ENCODE data around the gene PIGX.
"Not testable (repeated sequence)": the region's sequence is repeated elsewhere in the genome, so short reads cannot be mapped to it uniquely, and the experiment has no call there.

PIGX gene

DNA sequence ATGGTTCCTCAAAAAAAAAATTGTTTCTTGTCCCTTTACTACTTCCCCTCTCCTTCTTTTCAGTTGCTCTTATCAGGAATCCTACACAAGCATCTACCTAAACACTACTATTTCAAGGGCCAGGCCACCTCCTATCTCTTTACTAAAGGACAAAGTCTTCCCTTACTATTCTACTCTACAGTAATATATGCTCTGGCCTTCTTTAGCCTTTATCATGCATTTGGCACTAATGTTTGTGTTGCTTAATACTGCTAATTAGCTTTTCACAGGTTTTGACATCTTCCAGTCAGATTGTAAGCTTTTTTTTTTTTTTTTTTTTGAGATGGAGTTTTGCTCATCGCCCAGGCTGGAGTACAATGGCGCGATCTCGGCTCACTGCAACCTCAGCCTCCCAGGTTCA, 5.4 kb upstream of the PIGX start:
- no peak for DNase-seq

DNA sequence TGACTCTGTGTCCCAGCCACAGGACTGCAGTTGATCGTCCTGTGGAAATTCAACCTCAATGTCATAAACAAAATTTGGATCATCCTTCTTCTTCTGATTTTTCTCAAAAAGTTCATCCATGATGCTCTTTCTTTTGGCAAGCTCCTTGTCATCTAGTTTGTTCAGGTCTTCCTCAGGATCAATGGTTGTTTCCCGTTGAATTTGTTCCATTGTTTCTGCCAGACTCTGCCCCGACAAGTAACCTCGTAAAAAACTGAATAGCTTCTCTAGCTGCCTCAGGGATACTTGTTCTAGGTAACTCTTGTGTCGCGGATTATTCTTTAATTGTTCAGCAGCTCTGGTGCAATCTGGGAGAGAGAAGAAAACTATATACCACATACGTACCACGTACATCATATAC, 4.6 kb upstream of the PIGX start:
- no peak for DNase-seq

GRCh38 chr3:196708467-196708866, 3.7 kb upstream of the PIGX start:
- DNase-seq, result no peak

DNA sequence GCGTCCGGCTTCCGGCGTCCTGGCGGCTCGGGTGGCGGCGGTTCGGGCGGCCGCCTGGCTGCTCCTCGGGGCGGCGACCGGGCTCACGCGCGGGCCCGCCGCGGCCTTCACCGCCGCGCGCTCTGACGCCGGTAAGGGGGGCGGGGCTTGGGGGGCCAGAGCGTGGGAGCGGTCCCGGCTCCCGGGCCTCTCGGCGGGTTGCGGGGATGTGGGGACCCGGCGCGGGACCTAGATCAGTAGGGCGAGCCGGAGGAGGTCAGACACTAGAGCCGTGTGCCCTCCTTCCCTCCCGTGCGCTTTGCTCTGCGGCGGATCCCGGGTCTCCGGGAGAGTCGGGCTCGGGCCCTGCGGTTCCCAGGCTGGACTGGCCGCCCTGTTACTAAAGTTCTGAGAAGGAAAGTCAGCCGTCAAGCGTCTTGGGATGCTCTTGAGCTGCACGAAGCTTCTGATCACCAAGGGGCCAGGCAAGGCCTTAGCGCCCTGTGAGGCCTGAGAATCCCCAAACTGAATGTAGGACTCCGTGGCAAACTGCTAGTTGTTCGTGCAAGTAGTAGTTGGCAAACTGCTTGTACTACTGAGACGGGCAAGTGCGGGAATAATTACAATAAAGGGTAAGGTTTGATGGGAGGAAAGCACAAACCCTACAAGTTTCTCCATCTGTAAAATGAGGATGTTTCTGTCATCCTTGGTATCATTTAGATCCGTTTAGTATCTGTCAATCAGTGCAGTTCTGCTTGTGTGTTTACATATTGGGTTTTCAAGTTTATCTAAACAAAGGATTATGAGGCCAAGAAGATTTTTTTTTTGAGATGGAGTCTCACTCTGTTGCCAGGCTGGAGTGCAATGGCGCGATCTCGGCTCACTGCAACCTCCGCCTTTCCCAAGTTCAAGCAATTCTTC, 587 bp downstream of the PIGX start:
- DNase-seq, result peak; percentile 73

GRCh38 chr3:196717162-196717561, 5.0 kb downstream of the PIGX start:
- DNase-seq, result not testable (repeated sequence)

GRCh38 chr3:196721097-196721496, 8.9 kb downstream of the PIGX start:
- DNase-seq, result no peak

DNA sequence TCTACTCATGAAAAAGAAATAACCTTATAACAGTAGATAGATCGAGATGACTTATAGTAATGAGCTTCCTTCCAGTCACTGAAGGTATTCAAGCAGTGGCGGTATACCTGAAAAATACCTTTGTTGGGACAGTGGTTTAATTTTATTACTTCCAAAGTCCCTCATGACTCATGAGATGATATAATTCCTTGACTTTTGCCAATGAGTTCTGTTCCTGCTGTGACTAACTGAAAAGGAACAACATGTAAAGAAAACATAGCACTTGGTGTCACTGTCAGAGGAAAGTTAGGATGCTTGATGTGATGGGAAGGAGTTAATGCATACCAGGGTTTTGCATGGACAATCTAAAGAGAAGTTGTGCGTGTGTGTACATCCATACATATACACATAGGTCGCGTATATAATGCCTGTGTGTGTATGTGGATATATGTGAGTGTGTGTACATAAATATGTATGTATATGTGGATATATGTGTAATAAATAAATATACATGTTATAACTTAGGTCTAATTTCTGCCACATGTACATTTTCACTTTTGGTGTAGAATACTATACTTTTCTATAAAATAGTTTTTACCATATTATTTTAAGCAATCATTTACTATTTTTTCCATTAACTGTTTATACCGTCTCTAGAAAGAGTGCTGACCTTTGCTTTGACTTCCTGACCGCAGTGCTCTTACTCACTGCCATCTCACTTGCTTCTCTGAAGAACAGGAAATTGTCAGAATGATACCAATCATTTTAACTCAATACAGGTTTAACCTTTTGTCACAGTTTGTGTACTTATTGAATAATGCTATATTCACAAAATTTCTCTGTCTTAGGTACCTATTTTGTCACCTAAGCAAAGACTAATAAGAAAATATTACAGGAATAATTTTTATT, 14.9 kb downstream of the PIGX start:
- no peak for DNase-seq

DNA sequence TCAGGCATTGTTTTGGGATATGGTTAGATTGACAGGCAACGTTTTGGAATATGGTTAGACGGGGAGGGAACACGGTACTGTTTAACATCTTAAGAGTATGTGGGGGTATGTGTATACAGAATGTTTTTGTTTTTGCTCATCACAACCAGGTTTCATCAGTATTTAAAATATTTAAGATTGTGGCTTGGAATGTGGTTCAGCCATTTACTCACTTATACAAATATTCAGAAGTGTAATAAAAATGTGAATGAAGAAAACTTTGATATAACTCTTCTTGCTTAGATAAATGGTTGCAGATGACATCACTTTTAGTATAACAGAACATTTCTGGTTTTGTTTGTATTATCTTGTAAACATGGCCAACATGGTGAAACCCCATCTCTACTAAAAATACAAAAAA, 23.6 kb downstream of the PIGX start:
- DNase-seq, result no peak

- no peak for DNase-seq
Measured at GRCh38 chr3:196736670-196737374, 24.6 kb downstream of the PIGX start.

- no peak for DNase-seq
Measured at GRCh38 chr3:196737655-196738054, 25.5 kb downstream of the PIGX start.

DNA sequence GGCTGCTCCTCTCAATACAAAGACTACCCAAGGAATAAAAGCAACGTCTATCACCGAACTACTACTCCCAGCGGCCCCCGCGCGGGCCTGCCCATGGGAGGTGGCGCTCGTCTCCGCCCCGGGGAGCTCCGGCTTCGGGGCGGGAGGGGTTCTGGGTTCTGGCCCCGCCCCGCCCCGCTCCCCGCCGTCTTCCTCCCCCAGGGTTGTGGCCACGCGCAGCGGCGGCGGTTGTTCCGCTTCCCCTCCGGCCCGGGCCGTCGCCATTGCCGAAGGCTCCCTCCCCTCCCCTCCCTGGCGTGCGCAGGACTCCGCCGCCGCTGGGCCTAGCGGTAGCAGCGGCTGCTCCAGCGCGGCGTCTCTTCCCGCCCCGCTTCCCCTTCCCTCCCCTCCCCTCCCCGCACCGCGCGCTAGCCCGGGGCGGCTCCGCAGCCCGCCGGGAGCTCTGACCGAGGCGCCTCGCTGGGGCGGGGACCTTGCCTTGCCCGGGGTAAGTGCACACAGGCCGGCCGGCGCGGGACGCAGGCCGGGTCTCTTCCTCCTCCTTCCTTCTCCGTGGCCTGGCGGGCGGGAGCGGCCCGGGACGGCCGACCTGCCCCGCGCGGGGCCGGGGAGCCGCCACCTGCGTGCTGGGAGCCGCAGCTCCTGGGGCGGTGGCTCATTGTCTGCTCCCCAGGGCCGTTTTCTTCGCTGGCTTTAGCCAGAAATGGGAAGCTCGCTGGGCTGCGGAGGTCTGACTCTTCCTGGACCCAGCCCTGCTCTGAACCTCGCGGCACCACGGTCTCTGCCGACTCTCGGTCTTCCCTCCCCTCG, 27.7 kb downstream of the PIGX start, which contains the start of gene PAK2:
PAK2 (plus strand) TSS at position 187 of the 810 bp plus-strand sequence. CDS start 42,790 bp downstream, outside the sequence.
- DNase-seq, result peak; percentile 92

DNA sequence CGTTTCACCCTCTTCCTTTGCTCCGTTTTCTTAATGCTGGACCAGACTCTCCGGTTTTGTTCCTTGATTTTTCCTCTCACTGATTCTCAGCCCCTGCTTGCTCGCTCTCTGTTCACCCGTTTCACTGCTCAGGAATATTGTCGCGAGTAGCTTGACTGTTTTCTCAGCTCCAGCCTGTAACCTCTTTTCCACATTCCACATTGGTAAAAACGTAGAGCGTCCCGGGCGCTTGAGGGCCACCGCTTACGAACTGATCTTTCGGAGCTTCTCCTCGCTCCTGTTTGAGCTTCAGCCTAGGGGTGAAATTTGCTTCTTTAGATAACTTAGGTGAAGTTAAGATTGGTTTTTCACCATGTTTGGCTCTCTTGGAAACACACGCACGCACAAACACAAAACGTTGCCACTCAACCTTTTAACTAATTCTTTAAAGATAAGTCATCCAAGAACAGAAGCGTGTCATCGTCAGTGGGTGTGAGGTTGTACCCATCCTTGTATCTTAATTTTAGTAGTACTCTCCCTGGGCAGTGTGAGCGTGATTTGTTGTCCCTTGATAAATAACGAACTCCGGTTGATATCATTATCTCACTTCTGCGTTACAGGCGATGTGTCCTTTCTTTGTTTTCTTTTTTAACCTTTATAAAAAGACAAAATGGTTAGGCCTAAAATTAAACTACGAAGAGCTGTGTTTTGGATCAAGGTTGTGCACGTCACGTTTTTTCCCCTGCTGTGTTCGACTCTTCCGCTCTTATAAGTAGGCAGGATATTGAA, 28.5 kb downstream of the PIGX start:
- peak; percentile 42 for DNase-seq

DNA sequence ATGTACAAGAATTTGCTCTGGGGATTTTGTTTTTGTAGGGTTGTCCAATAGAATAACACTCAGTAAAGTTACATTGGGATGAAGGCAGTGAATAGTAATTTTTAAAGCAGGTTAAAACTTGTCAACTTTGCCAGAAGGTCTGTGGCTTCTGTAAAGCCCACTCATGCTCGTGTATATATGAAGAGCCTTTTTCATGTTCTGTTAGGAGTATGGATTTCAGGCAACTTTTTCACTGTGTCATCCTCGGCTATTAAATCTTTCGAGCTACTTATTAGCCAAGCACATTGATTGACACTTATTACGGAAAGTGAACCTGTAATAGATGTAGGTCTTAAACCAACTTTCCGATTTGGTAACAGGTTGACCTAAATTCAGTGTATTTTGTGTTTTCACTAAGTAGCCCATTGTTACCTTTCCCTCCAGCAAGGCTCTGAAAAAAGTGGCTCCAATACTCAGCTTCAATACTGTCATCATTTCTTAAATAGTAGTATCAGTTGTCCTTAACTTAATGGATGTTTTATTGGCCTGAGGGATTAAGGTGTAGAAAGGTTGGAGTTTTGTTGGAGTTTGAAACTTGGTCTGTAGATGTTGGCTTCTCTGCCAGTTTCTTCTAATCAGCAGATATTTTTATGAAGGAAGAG, 29.2 kb downstream of the PIGX start:
- no peak for DNase-seq

- DNase-seq, result not testable (repeated sequence)
Measured at GRCh38 chr3:196743569-196743968, 31.4 kb downstream of the PIGX start.

GRCh38 chr3:196749125-196749524, 36.9 kb downstream of the PIGX start:
- no peak for DNase-seq

- DNase-seq, result no peak
Measured at GRCh38 chr3:196753201-196753600, 41.0 kb downstream of the PIGX start.

- no peak for DNase-seq
Measured at GRCh38 chr3:196754091-196754981, 42.2 kb downstream of the PIGX start.

DNA sequence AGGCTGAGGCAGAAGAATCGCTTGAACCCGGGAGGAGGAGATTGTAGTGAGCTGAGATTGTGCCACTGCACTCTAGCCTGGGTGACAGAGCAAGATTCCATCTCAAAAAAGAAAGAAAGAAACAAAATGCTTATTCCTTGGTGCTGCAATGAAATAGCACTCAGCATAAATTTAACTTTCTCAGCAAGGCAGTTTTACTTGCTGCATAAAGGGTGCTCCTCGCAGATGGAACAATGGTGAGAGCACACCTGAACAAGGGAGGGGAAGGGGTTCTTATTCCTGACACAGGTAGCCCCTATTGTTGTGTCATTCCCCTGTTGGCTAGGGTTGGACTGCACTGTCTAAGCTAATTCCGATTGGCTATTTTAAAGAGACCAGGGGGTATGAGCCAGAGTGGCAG, 44.6 kb downstream of the PIGX start:
- DNase-seq, result no peak

GRCh38 chr3:196757876-196758739, 45.9 kb downstream of the PIGX start:
- DNase-seq, result no peak

Data from activated CD8-positive, alpha-beta memory T cell treated with anti-CD3 and anti-CD28 coated beads, Interleukin-2, amount 50 U/mL, for 4 hours (primary cell).